PC-9 (cell line): Measurements from ENCODE around the gene GABARAPL2. TPM values are rescaled to one million over a fixed set of nuclear protein-coding genes. Genes with fewer than 3 reads are reported as not detected.
"Not testable (repeated sequence)": the region's sequence is repeated elsewhere in the genome, so short reads cannot be mapped to it uniquely, and the experiment has no call there.

ENCODE experiments used
- BruUV-seq: library from RNA; stranded (reverse); fragments of 400-500 nt; replicated peaks from 2 replicates; lab custom pipeline; 2021; lab: Mats Ljungman, UMichigan
- CTCF ChIA-PET: fragments of 300-600 bp; sonication (Branson Sonifier 250); formaldehyde crosslinking; loops from one replicate; lab custom pipeline; 2022; ENCODE audit warnings: antibody characterized with exemption; lab: Charles Lee
- POLR2A ChIA-PET: fragments of 300-600 bp; sonication (Branson Sonifier 250); formaldehyde crosslinking; loops from one replicate; lab custom pipeline; 2022; ENCODE audit warnings: antibody characterized with exemption; ENCODE audit not compliant: unreplicated experiment; lab: Charles Lee
- DNase-seq, 2 experiments: peaks; one replicate each; pipeline versions ENCODE4 v3.0.0 to v3.0.0-alpha.2; 2015 to 2022; ENCODE audit warnings: mixed read lengths in 1 of 2
- H2AFZ ChIP-seq: fragments of 200-600 bp; sonication (generic); 2 replicates; pipeline ENCODE4 v1.8.1; 2017; ENCODE audit warnings: antibody characterized with exemption
- H3F3A ChIP-seq: fragments of 200-600 bp; sonication (generic); 2 replicates; pipeline ENCODE4 v1.8.1; 2017; ENCODE audit warnings: antibody characterized with exemption, mild to moderate bottlenecking, low read depth; ENCODE audit not compliant: insufficient read depth
- H3K27ac ChIP-seq: fragments of 200-600 bp; sonication (generic); 2 replicates; pipeline ENCODE4 v1.6.1; 2016; ENCODE audit warnings: mixed run types
- H3K27me3 ChIP-seq: fragments of 200-600 bp; sonication (generic); 2 replicates; pipeline ENCODE4 v1.6.1; 2016; ENCODE audit warnings: low read depth, mixed run types; ENCODE audit not compliant: insufficient read depth
- H3K36me3 ChIP-seq: fragments of 200-600 bp; sonication (generic); 2 replicates; pipeline ENCODE4 v1.6.1; 2016; ENCODE audit warnings: low read depth, mixed run types
- H3K4me1 ChIP-seq: fragments of 200-600 bp; sonication (generic); replicated peaks from 2 replicates; pipeline ENCODE4 v1.6.1; 2016; ENCODE audit warnings: mixed run types; ENCODE audit not compliant: insufficient read depth
- H3K4me2 ChIP-seq: fragments of 200-600 bp; sonication (generic); 2 replicates; pipeline ENCODE4 v1.6.1; 2017; ENCODE audit warnings: mixed run types
- H3K4me3 ChIP-seq: fragments of 200-600 bp; sonication (generic); 2 replicates; pipeline ENCODE4 v1.6.1; 2016; ENCODE audit warnings: mixed run types
- H3K79me2 ChIP-seq: fragments of 200-600 bp; sonication (generic); 2 replicates; pipeline ENCODE4 v1.6.1; 2017; ENCODE audit warnings: low read depth, mixed run types
- H3K9me2 ChIP-seq: fragments of 200-600 bp; sonication (generic); 2 replicates; pipeline ENCODE4 v1.8.1; 2017; ENCODE audit warnings: mild to moderate bottlenecking; ENCODE audit not compliant: insufficient read depth
- H3K9me3 ChIP-seq: fragments of 200-600 bp; sonication (generic); 2 replicates; pipeline ENCODE4 v1.8.1; 2016; ENCODE audit warnings: low read depth; ENCODE audit not compliant: insufficient read depth
- H4K20me1 ChIP-seq: fragments of 200-600 bp; sonication (generic); 2 replicates; pipeline ENCODE4 v1.8.1; 2017; ENCODE audit not compliant: insufficient read depth
- CTCF ChIP-seq: fragments of 200-600 bp; sonication (generic); conservative IDR thresholded peaks from 2 replicates; pipeline ENCODE4 v1.6.1; 2017; ENCODE audit warnings: mixed run types, antibody characterized with exemption, mild to moderate bottlenecking, moderate library complexity
- EZH2 ChIP-seq: fragments of 200-600 bp; sonication (generic); IDR thresholded peaks from 2 replicates; pipeline ENCODE4 v1.8.0; 2017; ENCODE audit warnings: antibody characterized with exemption, low read depth
- intact Hi-C: fragments of 100-400 bp; cut with micrococcal nuclease; formaldehyde crosslinking; loops from one replicate; pipeline ENCODE4 v1.10.0; 2022; ENCODE audit not compliant: unreplicated experiment
- total RNA-seq: library from RNA; stranded (reverse); gene quantifications from 2 replicates; pipeline ENCODE4 v1.2.3, GENCODE V29; 2021

The GABARAPL2 gene
- total RNA-seq, 1 experiment from 2014 or later = 103 TPM

DNA sequence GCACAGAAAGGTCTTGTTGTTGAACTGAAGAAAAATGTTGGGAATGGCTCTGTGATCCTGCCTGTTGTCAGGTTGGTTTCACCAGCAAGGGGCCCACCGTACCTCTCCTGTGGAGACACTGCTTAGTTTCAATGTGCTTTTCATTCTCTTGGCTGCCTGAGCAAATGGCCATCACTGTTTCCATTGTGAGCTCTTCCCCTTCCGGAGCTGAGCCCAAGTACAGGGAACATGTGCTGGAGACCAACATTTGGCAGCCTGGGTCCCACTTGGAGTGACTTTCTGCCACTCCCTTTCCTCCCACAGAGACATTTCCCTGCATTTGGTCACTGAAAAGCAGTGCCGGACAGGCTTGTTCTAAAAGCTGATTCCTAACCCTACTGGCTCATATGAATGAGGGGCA, 23.1 kb downstream of the GABARAPL2 start:
- no TSS peak for BruUV-seq
- no peak for DNase-seq
- intact Hi-C loops = no loop called here
- CTCF ChIA-PET = no interaction called here
- no peaks in the 10 kb centered on the region for H3K27me3 ChIP-seq
- H3K36me3 ChIP-seq = no peaks in the 10 kb centered on the region
- no peak overlapping the region for H2AFZ ChIP-seq
- H3K79me2 ChIP-seq = no peaks in the 10 kb centered on the region
- no peaks in the 10 kb centered on the region for H3K9me3 ChIP-seq
- H3K4me2 ChIP-seq = no peak overlapping the region
- no peak overlapping the region for H3K27ac ChIP-seq
- H3F3A ChIP-seq = no peaks in the 10 kb centered on the region
- H3K4me1 ChIP-seq = no peaks in the 10 kb centered on the region
- no peak overlapping the region for H3K4me3 ChIP-seq
- POLR2A ChIA-PET = no interaction called here
- TF ChIP-seq EZH2 = no peak
- TF ChIP-seq CTCF = no peak
- no peaks in the 10 kb centered on the region for H4K20me1 ChIP-seq
- H3K9me2 ChIP-seq = no peaks in the 10 kb centered on the region

- no TSS peak for BruUV-seq
- no peaks in the 10 kb centered on the region for H3K36me3 ChIP-seq
- no peaks in the 10 kb centered on the region for H3K79me2 ChIP-seq
- no peak overlapping the region for H2AFZ ChIP-seq
- ChIA-PET POLR2A (no interaction called here), CTCF (no interaction called here)
- H3K9me2 ChIP-seq = no peaks in the 10 kb centered on the region
- no peaks in the 10 kb centered on the region for H3K9me3 ChIP-seq
- TF ChIP-seq CTCF = no peak
- TF ChIP-seq EZH2 = no peak
- no peaks in the 10 kb centered on the region for H3F3A ChIP-seq
- no peak overlapping the region for H3K4me3 ChIP-seq
- intact Hi-C loops = no loop called here
- no peak for DNase-seq
- H3K27me3 ChIP-seq = no peaks in the 10 kb centered on the region
- no peaks in the 10 kb centered on the region for H3K4me1 ChIP-seq
- no peak overlapping the region for H3K27ac ChIP-seq
- H4K20me1 ChIP-seq = no peaks in the 10 kb centered on the region
- no peak overlapping the region for H3K4me2 ChIP-seq
Measured at GRCh38 chr16:75590920-75591843, 25.0 kb downstream of the GABARAPL2 start.

DNA sequence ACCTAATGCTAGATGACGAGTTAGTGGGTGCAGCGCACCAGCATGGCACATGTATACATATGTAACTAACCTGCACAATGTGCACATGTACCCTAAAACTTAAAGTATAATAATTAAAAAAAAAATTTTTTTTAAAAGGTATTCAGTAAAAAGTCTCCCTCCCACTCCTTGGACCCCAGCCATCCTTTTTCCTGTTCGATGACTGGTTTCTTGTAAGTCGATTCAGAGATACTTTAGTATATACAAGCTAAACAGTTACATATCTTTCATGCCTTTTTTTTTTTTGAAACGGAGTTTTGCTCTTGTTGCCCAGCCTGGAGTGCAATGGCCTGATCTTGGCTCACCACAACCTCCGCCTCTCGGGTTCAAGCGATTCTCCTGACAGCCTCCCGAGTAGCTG, 25.7 kb downstream of the GABARAPL2 start:
- H3K9me2 ChIP-seq, H3K27ac ChIP-seq, POLR2A ChIA-PET, H3K9me3 ChIP-seq, H3K36me3 ChIP-seq, CTCF ChIA-PET, H2AFZ ChIP-seq, H3K27me3 ChIP-seq, H4K20me1 ChIP-seq, DNase-seq, H3K4me1 ChIP-seq, H3F3A ChIP-seq, intact Hi-C loops, BruUV-seq, H3K79me2 ChIP-seq, H3K4me3 ChIP-seq, H3K4me2 ChIP-seq: not testable (repeated sequence)
